ENCODE data around the gene ZFYVE26.

ZFYVE26 gene

DNA sequence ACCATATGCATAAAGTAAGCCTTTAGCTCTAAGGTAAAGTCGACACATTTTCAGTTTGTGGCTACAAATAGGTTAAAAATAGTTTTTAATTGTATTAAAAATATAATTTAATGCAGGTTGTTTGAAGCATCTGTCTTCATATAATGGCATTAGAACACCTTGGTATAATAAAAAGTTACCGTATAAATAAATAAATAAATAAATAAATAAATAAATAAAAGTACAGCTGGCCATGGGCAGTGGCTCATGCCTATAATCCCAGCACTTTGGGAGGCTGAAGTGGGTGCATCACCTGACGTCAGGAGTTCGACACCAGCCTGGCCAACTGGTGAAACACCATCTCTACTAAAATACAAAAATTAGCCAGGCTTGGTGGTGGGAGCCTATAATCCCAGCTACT is 15.6 kb downstream of the ZFYVE26 start:
- no peaks in the 10 kb centered on the region for H3K4me1 ChIP-seq (ENCODE audit: control insufficient read depth, insufficient read depth, low read length)
- peaks cover 8% of the 10 kb centered on the region for H3K36me3 ChIP-seq (ENCODE audit: control insufficient read depth, insufficient read depth, low read length)
- H3K9ac ChIP-seq (ENCODE audit: low read length), result no peak overlapping the region
- H3K27me3 ChIP-seq (ENCODE audit: control insufficient read depth, insufficient read depth, low read length), result no peaks in the 10 kb centered on the region
- H3K9me3 ChIP-seq (ENCODE audit: control insufficient read depth, low read length), result no peaks in the 10 kb centered on the region
- no peak overlapping the region for H3K4me3 ChIP-seq (ENCODE audit: low read length)

DNA sequence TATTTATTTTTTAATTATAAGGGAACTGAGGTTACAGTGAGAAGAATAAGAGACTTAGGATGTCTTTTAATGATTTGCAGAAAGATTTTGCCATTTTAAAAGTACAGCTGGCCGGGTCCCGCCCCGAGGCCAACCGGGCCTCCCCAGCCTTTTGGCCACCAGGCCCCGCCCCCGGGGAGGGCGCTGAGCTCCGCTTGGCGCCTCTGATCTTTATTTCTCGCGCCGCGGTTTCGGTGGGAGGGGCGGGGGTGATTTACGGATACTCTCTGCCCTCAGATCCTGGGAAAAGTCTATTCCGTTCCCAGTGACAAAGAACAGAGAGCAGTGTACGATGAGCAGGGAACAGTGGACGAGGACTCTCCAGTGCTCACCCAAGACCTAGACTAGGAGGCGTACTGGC is 17.7 kb downstream of the ZFYVE26 start:
- Histone ChIP-seq H3K9me3 (ENCODE audit: control insufficient read depth, low read length) (no peaks in the 10 kb centered on the region), H3K4me3 (ENCODE audit: low read length) (no peak overlapping the region), H3K27me3 (ENCODE audit: control insufficient read depth, insufficient read depth, low read length) (no peaks in the 10 kb centered on the region), H3K36me3 (ENCODE audit: control insufficient read depth, insufficient read depth, low read length) (peaks cover 13% of the 10 kb centered on the region), H3K9ac (ENCODE audit: low read length) (no peak overlapping the region), H3K4me1 (ENCODE audit: control insufficient read depth, insufficient read depth, low read length) (no peaks in the 10 kb centered on the region)

DNA sequence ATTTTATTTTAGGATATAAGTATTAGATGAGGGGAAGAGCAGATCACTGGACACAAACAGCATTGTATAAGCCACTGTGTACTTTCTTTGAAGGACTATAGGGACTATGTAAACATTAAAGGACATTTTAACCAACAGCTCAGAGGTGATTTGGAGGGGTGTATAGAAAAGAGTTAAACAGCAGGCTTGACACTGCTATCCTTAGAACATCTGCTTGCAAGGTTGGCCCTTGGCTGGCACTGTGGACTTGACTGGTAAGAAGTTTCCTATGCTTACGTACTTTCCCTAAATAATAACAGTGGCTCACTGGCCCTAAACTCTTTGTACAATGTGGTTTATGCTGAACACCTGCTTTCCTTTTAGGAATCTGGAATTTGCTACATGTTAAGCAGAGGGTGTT is 28.7 kb downstream of the ZFYVE26 start:
- H3K4me1 ChIP-seq (ENCODE audit: control insufficient read depth, insufficient read depth, low read length), result no peaks in the 10 kb centered on the region
- H3K4me3 ChIP-seq (ENCODE audit: low read length), result no peak overlapping the region
- no peaks in the 10 kb centered on the region for H3K9me3 ChIP-seq (ENCODE audit: control insufficient read depth, low read length)
- H3K9ac ChIP-seq (ENCODE audit: low read length), result no peak overlapping the region
- no peaks in the 10 kb centered on the region for H3K27me3 ChIP-seq (ENCODE audit: control insufficient read depth, insufficient read depth, low read length)
- H3K36me3 ChIP-seq (ENCODE audit: control insufficient read depth, insufficient read depth, low read length), result no peaks in the 10 kb centered on the region

DNA sequence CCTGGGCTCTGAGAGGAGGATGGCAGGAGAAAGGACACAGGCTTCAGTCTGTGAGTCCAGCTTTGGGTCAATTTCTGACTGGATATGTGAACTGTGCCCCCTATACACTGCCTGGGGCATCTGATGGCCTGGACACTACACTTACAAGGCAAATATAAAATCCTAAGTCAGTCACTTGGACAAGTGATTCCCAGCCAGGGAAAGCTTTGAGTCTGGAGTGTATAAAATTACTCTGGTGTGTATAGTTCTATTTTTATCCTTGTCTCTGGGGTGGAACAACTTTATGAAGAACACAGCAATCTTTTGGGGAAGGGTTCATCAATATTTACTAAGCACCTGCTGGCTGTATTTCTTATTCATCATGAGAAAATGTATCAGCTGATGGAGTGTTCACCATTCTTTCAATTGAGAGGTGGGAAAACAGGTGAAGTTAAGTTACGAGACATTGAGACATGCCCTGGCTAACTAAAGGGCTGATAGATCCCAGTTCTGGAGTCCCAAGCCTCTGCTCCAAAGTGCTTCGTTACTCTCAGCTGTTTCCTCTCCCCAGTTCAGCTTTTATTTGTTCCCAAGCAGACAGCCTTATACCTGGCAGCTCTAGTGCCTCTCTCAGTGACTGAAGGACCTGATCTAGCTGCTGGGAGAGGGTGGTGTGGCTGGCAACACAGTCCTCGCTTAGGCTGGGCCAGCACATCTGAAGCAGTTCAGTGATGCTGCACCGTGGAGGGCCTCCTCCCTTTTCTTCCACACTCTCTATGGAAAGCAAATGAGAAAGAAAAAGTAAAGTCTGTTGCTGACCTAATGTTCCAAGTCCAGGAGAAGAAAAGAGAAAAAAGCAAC is 30.9 kb downstream of the ZFYVE26 start:
- H3K4me1 ChIP-seq (ENCODE audit: control insufficient read depth, insufficient read depth, low read length), result no peaks in the 10 kb centered on the region
- no peaks in the 10 kb centered on the region for H3K9me3 ChIP-seq (ENCODE audit: control insufficient read depth, low read length)
- H3K27me3 ChIP-seq (ENCODE audit: control insufficient read depth, insufficient read depth, low read length), result no peaks in the 10 kb centered on the region
- no peak overlapping the region for H3K9ac ChIP-seq (ENCODE audit: low read length)
- no peaks in the 10 kb centered on the region for H3K36me3 ChIP-seq (ENCODE audit: control insufficient read depth, insufficient read depth, low read length)
- no peak overlapping the region for H3K4me3 ChIP-seq (ENCODE audit: low read length)

DNA sequence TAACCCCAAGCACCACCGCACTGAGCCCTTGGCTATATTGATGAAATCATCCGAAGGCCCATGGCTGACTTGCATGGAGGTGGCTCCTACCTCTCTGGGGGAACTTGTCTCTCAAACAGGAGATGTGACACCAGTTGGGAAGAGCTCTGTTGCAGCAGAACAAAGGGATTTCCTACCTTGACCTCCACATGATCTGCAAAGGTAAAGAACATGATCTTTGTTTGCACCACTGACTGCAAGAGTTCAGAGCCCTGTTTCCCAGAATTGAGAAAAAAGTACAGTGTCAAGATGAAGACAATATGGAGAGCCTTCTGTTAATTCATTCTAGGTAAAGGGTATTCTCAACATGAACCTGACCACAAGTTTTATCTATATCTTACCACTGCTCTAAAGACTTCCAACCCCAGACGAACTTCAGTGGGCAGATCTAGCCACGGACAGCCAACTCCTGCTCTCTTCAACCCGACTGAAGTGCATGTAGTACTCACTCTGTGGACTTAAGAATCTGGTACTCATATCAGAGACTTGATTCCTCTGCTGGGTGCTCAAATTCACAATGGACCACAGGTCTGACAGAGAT is 32.1 kb downstream of the ZFYVE26 start:
- Histone ChIP-seq H3K36me3 (ENCODE audit: control insufficient read depth, insufficient read depth, low read length) (peaks cover 3% of the 10 kb centered on the region), H3K9ac (ENCODE audit: low read length) (no peak overlapping the region), H3K4me1 (ENCODE audit: control insufficient read depth, insufficient read depth, low read length) (no peaks in the 10 kb centered on the region), H3K27me3 (ENCODE audit: control insufficient read depth, insufficient read depth, low read length) (no peaks in the 10 kb centered on the region), H3K4me3 (ENCODE audit: low read length) (no peak overlapping the region), H3K9me3 (ENCODE audit: control insufficient read depth, low read length) (no peaks in the 10 kb centered on the region)

DNA sequence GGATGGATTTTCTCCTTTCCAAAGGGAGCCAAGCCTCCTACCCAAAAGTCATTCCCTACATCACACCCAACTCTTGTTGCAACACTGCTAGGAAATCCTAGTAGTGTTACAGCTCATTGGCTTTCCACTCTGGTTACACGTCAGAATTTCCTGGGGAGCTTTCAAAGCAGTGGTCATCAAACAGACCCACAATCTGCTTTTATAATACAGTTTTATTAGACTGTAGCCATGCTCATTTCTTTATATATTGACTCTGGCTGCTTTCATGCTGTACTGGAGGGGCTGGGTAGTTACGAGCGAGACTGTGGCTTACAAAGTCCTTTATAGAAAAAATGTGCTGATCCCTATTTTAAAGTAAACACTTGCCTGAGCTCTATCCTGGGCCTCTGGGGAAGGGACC is 34.3 kb downstream of the ZFYVE26 start:
- Histone ChIP-seq H3K4me3 (ENCODE audit: low read length) (no peak overlapping the region), H3K27me3 (ENCODE audit: control insufficient read depth, insufficient read depth, low read length) (no peaks in the 10 kb centered on the region), H3K36me3 (ENCODE audit: control insufficient read depth, insufficient read depth, low read length) (peaks cover 3% of the 10 kb centered on the region), H3K9me3 (ENCODE audit: control insufficient read depth, low read length) (no peaks in the 10 kb centered on the region), H3K4me1 (ENCODE audit: control insufficient read depth, insufficient read depth, low read length) (no peaks in the 10 kb centered on the region), H3K9ac (ENCODE audit: low read length) (no peak overlapping the region)

DNA sequence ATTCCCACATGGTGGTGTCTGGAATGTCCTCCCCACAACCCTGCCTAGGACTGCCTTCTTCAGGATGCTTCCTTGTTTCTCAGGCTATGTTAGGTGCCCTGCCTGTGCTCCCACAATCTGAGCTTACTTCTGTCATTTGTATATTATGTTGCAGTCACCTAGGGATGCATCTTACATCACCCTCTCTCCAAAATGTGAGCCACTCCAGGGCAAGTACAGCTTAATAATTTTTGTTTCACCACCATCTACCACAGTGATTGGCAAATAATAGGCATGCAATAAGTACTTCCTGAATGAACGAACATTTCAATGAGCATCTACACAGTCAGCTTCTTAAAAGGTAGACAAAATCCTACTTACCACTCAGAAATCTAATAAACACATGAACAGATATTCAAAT is 37.6 kb downstream of the ZFYVE26 start:
- peaks cover 13% of the 10 kb centered on the region for H3K36me3 ChIP-seq (ENCODE audit: control insufficient read depth, insufficient read depth, low read length)
- H3K27me3 ChIP-seq (ENCODE audit: control insufficient read depth, insufficient read depth, low read length), result no peaks in the 10 kb centered on the region
- no peak overlapping the region for H3K9ac ChIP-seq (ENCODE audit: low read length)
- H3K4me3 ChIP-seq (ENCODE audit: low read length), result no peak overlapping the region
- H3K9me3 ChIP-seq (ENCODE audit: control insufficient read depth, low read length), result no peaks in the 10 kb centered on the region
- no peaks in the 10 kb centered on the region for H3K4me1 ChIP-seq (ENCODE audit: control insufficient read depth, insufficient read depth, low read length)

DNA sequence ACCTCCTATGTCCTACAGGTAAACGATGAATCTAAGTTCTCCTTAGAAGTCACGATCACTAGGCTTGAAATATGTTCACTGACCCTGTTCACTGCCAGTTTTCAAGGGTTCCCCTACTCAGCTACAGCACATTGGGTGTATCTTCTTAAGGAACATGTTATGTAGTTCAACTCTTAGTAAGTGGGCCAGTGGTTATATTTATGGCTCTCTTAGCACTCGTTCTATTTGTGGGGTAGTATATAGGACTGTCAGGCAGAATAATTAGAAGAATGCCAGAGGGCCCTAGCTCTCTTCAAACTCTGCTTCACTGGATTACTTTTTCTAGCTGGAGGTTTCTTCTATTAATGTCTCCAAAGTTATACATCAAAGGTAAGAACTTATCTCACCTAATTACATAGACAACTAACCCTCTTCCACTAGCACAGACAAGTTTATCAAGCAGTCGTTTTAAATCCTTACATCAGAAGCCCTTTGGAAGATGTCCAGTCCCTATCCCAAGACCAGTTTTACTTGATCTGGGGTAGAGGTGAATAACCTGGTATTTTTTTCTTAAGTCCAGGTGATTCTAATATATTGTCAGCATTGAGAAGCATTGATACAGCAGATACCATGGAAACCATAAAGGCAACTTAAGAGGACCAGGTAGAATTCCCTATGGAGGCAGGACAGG is 39.6 kb downstream of the ZFYVE26 start:
- no peaks in the 10 kb centered on the region for H3K27me3 ChIP-seq (ENCODE audit: control insufficient read depth, insufficient read depth, low read length)
- no peak overlapping the region for H3K4me3 ChIP-seq (ENCODE audit: low read length)
- no peaks in the 10 kb centered on the region for H3K9me3 ChIP-seq (ENCODE audit: control insufficient read depth, low read length)
- H3K9ac ChIP-seq (ENCODE audit: low read length), result no peak overlapping the region
- H3K4me1 ChIP-seq (ENCODE audit: control insufficient read depth, insufficient read depth, low read length), result no peaks in the 10 kb centered on the region
- H3K36me3 ChIP-seq (ENCODE audit: control insufficient read depth, insufficient read depth, low read length), result peaks cover 17% of the 10 kb centered on the region

DNA sequence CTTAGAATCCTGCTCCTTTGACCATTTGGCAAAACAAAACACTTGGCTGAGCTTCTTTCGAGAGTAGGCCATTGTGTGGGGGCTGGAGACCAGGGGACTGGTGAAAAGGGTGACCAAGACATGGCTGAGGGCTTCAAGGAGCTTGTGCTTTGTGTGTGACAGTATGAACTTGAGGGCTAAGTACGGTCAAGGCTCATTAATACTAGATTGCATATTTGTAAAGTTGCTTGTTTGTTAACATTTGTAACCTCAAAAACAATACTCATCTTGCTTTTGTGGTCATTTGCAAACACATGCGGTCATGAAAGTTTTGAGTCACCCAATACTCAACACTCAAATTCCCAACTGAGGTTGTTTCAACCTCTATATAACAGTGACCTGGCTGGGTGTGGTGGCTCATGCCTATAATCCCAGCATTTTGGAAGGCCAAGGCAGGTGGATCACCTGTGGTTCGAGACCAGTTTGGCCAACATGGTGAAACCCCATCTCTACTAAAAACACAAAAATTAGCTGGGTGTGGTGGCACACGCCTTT is 42.5 kb downstream of the ZFYVE26 start:
- Histone ChIP-seq H3K36me3 (ENCODE audit: control insufficient read depth, insufficient read depth, low read length) (peaks cover 14% of the 10 kb centered on the region), H3K27me3 (ENCODE audit: control insufficient read depth, insufficient read depth, low read length) (no peaks in the 10 kb centered on the region), H3K9me3 (ENCODE audit: control insufficient read depth, low read length) (no peaks in the 10 kb centered on the region), H3K4me3 (ENCODE audit: low read length) (no peak overlapping the region), H3K9ac (ENCODE audit: low read length) (no peak overlapping the region), H3K4me1 (ENCODE audit: control insufficient read depth, insufficient read depth, low read length) (no peaks in the 10 kb centered on the region)

DNA sequence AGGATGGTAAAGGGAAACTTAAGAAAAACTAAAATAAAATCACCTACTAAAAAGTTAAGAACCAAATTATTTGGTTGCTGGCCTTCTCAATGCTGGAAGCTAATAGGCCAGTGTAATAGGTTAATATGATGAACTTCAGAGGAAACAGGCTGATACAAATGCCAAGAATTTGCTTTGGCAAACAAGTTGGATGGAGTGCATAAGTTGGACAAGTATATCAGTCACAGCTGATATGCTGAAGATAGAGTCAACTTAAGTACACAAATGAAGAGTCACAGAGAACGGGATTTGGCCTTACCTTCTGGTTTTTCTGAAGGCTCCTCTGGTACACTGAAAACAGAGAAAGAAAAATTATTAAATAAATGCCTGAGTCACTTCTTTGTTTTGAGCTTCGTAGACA is 48.2 kb downstream of the ZFYVE26 start:
- Histone ChIP-seq H3K9me3 (ENCODE audit: control insufficient read depth, low read length) (no peaks in the 10 kb centered on the region), H3K4me3 (ENCODE audit: low read length) (no peak overlapping the region), H3K27me3 (ENCODE audit: control insufficient read depth, insufficient read depth, low read length) (no peaks in the 10 kb centered on the region), H3K9ac (ENCODE audit: low read length) (no peak overlapping the region), H3K36me3 (ENCODE audit: control insufficient read depth, insufficient read depth, low read length) (peaks cover 4% of the 10 kb centered on the region), H3K4me1 (ENCODE audit: control insufficient read depth, insufficient read depth, low read length) (peaks cover 15% of the 10 kb centered on the region)

DNA sequence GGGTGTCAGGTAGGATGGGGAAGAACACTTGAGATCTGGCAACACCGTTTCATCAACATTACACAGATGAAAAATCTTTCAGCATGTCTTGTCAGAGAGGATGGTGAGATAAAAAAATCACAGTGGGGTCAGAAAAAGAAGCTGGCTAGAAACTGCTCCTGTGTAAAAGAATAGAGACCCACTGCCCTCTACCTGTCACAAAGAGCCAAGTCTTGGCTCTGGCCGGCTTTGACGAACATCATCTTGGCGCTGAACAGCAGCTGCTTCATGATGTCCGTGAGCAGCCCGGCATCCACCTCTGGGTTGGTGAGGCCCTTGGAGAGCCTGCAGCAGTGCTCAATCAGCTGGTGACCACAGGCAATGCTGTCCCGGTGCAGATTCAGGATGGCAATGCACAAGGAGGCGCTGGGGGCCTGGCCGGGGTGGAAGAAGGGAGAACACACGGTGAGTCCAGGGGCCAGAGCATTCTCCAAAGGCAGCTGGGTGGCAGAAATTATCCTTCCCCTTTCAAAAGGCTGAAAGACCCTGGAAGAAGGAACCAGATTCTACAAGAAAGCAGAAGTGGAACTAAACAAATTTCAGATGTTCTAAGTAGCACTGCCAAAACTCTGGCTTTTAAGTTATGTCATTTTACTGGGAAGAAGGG is 50.2 kb downstream of the ZFYVE26 start:
- Histone ChIP-seq H3K9me3 (ENCODE audit: control insufficient read depth, low read length) (no peaks in the 10 kb centered on the region), H3K4me3 (ENCODE audit: low read length) (no peak overlapping the region), H3K4me1 (ENCODE audit: control insufficient read depth, insufficient read depth, low read length) (peaks cover 15% of the 10 kb centered on the region), H3K27me3 (ENCODE audit: control insufficient read depth, insufficient read depth, low read length) (no peaks in the 10 kb centered on the region), H3K36me3 (ENCODE audit: control insufficient read depth, insufficient read depth, low read length) (peaks cover 4% of the 10 kb centered on the region), H3K9ac (ENCODE audit: low read length) (no peak overlapping the region)
